Measurements from ENCODE around the gene RALB. TPM values are rescaled to one million over a fixed set of nuclear protein-coding genes. Genes with fewer than 3 reads are reported as not detected.
A peak's percentile ranks its signal among the peaks of the same experiment; 100 is the strongest.

The RALB gene
- total RNA-seq, 4 donors from 2014 or later: 18.9 to 81.0 (median 59.4) TPM

- H3K27me3 ChIP-seq: no peaks in the 10 kb centered on the region
- H3K9me3 ChIP-seq: no peaks in the 10 kb centered on the region
- H3K36me3 ChIP-seq: no peaks in the 10 kb centered on the region
- peak within 1 kb of the TSS; percentile 44 to 74 (median 66) for H3K4me3 ChIP-seq
- H3K4me1 ChIP-seq: peaks cover 8 to 26% (median 23%) of the 10 kb centered on the region in 4 donors
- H3K27ac ChIP-seq: peak within 1 kb of the TSS; percentile 92 to 97 (median 94)
- in situ Hi-C loops (cut with MboI; ENCODE audit: low pct_ligation_motif_present in 1 of 4, low pct_unique_long_range_greater_than_20kb in 1 of 4, low sequenced_read_pairs in 3 of 4) (loop anchor here in 1 of 4 donors (10.0 kb wide), 1 partner anchor 92 kb away; no protein-coding TSS in a partner anchor), intact Hi-C loops (cut with DNase I; ENCODE audit: low total_unique reads) (no loop called here)
- WGBS, 2 donors (ENCODE audit: low coverage in 1 of 2): 8% methylated on average over 51 of the region's 108 CpGs; no CpG with 5 or more reads in 1 of the 2 donors
- peak; percentile 19 to 80 (median 69) for TF ChIP-seq POLR2AphosphoS5 (IDR thresholded peaks at IDR 0.05)
- peak; percentile 22 to 59 (median 37) for TF ChIP-seq CTCF (IDR thresholded peaks at IDR 0.05)
- peak; percentile 60 for TF ChIP-seq POLR2A (IDR thresholded peaks at IDR 0.05)
- no peak for TF ChIP-seq EP300 (IDR thresholded peaks at IDR 0.05; ENCODE audit: low read depth)
- DNase-seq: peak; percentile 95
These were observed 29.4 kb upstream of the RALB start, which contains the start of gene TMEM185B for GRCh38 chr2:120223034-120223912. TMEM185B (minus strand) TSS chr2:120223400; CDS start chr2:120222976, 424 bp downstream.

- in situ Hi-C loops (cut with MboI; ENCODE audit: low pct_ligation_motif_present in 1 of 4, low pct_unique_long_range_greater_than_20kb in 1 of 4, low sequenced_read_pairs in 3 of 4) (loop anchor here in 1 of 4 donors (10.0 kb wide), 1 partner anchor 91 kb away; no protein-coding TSS in a partner anchor), intact Hi-C loops (cut with DNase I; ENCODE audit: low total_unique reads) (no loop called here)
- Histone ChIP-seq H3K27me3 (no peaks in the 10 kb centered on the region), H3K36me3 (no peaks in the 10 kb centered on the region), H3K4me3 (peak overlapping the region in 1 of 4 donors; percentile 69), H3K9me3 (no peaks in the 10 kb centered on the region), H3K4me1 (peaks cover 8 to 33% (median 24%) of the 10 kb centered on the region in 4 donors), H3K27ac (peak overlapping the region; percentile 92 to 97 (median 94))
- no peak for TF ChIP-seq CTCF (IDR thresholded peaks at IDR 0.05)
- no peak for TF ChIP-seq POLR2AphosphoS5 (IDR thresholded peaks at IDR 0.05)
- no peak for TF ChIP-seq POLR2A (IDR thresholded peaks at IDR 0.05)
- TF ChIP-seq EP300 (IDR thresholded peaks at IDR 0.05; ENCODE audit: low read depth): no peak
- WGBS, 2 donors (ENCODE audit: low coverage in 1 of 2): 98% methylated on average over 13 of the region's 13 CpGs; no CpG with 5 or more reads in 1 of the 2 donors
- DNase-seq: peak; percentile 8
These were observed 28.4 kb upstream of the RALB start for GRCh38 chr2:120224256-120224655.

- no peak for TF ChIP-seq CTCF (IDR thresholded peaks at IDR 0.05)
- no peak for TF ChIP-seq POLR2A (IDR thresholded peaks at IDR 0.05)
- TF ChIP-seq EP300 (IDR thresholded peaks at IDR 0.05; ENCODE audit: low read depth): no peak
- no peak for TF ChIP-seq POLR2AphosphoS5 (IDR thresholded peaks at IDR 0.05)
- H3K27me3 ChIP-seq: no peaks in the 10 kb centered on the region
- H3K9me3 ChIP-seq: no peaks in the 10 kb centered on the region
- in situ Hi-C loops (cut with MboI; ENCODE audit: low pct_ligation_motif_present in 1 of 4, low pct_unique_long_range_greater_than_20kb in 1 of 4, low sequenced_read_pairs in 3 of 4): loop anchor here in 1 of 4 donors (10.0 kb wide), 1 partner anchor 90 kb away; no protein-coding TSS in a partner anchor
- H3K4me3 ChIP-seq: no peak overlapping the region
- WGBS, 2 donors (ENCODE audit: low coverage in 1 of 2): 78% methylated on average over 9 of the region's 9 CpGs; no CpG with 5 or more reads in 1 of the 2 donors
- H3K27ac ChIP-seq: no peak overlapping the region
- intact Hi-C loops (cut with DNase I; ENCODE audit: low total_unique reads): no loop called here
- H3K4me1 ChIP-seq: peaks cover 8 to 37% (median 25%) of the 10 kb centered on the region in 4 donors
- no peaks in the 10 kb centered on the region for H3K36me3 ChIP-seq
- peak; percentile 14 for DNase-seq
These were observed 27.7 kb upstream of the RALB start for GRCh38 chr2:120224735-120225548.

Measured in transverse colon (tissue), 4 donors.